GM19395 (cell line): ENCODE results near the gene EXOC4.
"Not testable (repeated sequence)": the region's sequence is repeated elsewhere in the genome, so short reads cannot be mapped to it uniquely, and the experiment has no call there.

Experiments used
- ATAC-seq: cut with Tn5 transposase; IDR thresholded peaks from one replicate; pipeline ENCODE4 v1.9.1; 2021; ENCODE audit warnings: mild to moderate bottlenecking, moderate library complexity; ENCODE audit not compliant: unreplicated experiment

EXOC4 gene

DNA sequence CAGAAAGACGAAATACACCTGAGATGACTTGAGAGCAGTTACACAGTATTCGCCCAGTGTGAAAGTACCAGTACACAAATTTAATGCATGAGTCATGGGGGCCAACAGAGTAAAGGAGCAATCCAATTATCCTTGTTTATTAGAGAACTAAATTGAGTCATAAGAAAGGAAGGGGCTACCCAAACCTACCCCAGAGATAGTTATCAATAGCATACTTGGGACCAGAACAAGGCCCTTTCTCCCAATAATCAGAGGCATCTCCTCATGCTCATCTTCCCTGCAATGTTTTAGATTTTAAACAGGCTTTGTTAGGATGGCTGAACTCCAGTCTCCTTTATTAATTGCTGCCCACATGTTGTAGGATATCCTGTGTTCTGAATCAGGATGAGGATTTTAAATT lies 634.6 kb downstream of the EXOC4 start:
- ATAC-seq = no peak

DNA sequence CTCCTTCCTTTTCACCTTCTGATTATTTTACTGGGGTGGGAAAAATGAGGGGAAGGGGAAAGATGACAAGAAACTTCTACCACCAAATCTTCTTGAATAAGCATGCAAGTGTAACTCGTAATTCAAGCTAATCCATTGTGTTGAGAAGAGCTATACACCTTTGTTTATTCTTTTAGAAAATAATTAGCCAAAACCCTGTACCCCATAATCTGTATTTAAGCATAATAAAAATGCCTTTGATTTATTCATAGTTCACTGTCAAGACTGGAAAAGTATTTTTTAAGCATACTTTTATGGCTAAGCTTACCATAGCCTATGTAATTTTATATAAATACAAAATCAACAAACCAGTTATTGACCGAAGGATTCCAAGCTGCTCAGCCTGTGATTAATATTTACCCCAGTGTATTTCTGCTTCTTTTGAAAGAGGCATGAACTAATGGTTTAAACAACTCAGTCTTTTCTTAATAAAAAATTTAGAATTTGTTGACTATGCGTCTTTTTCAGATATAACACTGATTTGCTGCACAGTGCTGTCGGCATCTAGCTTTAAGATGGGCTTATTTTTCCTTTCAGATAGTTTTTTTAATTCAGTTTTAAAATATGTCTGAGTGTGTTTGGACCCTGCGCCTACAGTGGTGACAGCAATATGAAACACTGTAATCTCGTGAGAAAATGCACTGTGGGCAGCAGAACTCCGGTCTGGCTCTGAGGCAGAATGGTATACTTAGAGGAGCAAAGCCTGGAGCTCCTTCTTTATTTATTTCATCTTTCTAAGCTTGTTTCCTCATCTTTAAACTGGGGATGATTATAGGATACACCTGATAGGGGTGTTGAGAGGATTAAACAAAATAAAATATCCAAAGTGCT lies 635.4 kb downstream of the EXOC4 start:
- no peak for ATAC-seq

DNA sequence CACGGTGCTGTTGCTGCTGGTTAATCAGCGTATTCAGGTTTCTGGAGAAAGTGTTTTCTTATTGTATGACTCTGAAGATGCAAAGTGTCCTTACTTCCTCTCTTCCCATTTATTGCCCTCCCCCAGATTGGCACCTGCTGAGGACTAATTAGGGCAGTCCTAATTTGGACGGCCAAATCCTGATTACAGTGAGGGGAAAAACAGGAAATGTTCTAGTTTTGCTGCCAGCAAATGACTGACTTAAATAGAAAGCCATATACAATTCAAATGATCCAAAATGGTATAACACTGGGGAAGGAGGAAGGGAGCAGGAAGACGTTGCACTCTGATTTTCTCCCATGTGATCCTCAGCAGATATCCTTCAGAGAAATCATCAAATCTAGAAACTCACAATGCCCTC lies 651.9 kb downstream of the EXOC4 start:
- ATAC-seq = no peak

DNA sequence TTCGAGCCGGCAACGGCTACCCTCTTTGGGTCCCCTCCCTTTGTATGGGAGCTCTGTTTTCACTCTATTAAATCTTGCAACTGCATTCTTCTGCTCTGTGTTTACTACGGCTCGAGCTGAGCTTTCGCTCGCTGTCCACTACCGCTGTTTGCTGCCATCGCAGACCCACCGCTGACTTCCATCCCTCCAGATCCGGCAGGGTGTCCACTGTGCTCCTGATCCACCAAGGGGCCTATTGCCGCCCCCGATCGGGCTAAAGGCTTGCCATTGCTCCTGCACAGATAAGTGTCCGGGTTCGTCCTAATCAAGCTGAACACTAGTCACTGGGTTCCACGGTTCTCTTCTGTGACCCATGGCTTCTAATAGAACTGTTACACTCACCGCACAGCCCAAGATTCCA lies 653.7 kb downstream of the EXOC4 start:
- ATAC-seq = not testable (repeated sequence)

- no peak for ATAC-seq
Measured at GRCh38 chr7:133910761-133911160, 657.9 kb downstream of the EXOC4 start.

DNA sequence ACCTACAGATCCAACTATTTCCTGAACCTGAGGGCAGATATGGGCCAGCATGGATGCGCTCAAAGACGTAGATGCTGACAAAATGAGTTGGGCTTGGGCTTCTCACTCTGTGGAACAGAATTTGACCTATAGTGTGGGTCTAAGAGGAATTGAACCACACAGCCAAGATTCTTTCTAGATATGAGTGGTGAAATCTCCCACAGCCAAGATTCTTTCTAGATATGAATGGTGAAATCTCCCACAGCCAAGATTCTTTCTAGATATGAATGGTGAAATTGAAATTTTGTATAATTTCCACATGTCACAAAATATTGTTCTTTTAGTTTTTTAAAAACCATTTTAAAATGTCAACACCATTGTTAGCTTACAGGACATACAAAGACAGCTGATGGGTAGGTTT lies 658.8 kb downstream of the EXOC4 start:
- ATAC-seq = no peak

DNA sequence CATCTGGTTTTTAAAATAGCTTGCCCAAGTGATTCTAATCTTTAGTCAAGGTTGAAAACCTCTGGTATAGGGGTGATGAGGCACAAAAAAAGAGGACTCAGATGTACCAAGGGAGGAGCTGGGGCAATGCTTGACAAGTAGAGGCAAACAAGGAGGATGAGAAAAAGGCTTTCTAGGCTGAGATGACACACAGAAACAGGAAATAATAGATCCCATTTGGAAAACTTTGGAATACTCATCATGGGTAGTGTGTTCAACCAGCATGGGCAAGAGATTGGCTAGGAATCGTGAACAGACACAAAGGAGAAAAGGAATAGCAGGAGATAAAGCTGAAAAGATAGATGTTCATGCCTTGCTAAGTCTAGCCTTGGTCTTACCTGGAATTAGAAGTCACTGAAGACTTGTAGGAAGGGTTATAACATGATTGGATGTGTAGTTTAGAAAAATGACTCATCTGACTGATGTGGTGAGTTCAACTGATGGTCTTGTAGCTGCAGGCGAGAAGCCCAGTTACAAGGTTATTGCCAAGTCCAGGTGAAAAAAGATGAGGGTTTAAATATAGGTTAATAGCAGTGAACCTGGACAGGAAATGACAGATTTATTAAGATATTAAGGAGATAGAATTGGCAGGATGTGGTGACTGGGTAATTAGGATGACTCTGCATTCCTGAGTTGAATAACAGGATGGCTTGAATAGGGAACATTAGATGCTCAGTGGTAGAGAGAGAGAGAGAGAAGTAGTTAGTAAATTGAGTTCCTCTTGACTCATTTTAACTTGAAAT lies 660.2 kb downstream of the EXOC4 start:
- ATAC-seq = no peak

DNA sequence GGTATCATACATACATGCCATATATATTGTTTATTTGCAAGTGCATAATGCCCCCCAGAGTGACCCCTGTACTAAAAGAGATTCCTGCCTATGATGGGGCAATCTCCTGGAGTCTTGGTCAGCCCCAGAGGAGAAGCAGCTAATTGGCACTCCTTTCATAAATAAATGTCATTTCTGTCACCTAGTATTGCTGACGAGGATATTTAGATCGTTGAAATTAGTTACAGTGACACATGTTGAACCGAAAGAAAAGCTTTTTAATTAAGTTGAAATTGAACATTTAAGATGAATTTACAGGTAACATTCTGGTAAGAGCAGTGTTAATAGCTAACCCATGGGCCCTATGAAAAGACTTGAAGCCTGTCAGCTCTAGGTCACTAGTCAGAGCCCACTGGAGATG lies 663.7 kb downstream of the EXOC4 start:
- no peak for ATAC-seq

- no peak for ATAC-seq
Measured at GRCh38 chr7:133919810-133920209, 666.9 kb downstream of the EXOC4 start.

DNA sequence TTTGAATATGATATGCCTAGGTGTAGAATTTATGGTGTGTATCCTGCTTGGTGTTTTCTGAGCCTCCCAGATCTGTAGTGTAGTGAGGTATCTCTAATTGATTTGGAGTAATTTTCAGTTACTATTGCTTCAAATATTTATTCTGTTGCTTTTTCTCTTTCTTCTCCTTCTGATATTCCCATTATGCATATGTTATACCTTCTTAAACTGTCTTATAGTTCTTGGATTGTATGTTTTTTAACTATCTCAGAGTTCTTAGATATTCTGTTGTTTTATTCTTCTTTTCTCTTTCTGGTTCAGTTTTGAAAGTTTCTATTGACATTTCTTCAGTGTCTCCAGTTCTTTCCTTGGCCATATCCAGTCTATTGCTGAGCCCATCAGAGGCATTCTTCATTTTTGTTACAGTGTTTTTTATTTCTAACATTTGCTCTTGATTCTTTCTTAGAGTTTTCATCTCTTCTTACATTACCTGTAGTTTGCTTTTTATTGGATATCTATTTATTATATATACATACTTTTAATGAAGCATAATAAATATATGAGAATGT lies 668.8 kb downstream of the EXOC4 start:
- ATAC-seq = no peak

- ATAC-seq = no peak
Measured at GRCh38 chr7:133923974-133924373, 671.1 kb downstream of the EXOC4 start.

DNA sequence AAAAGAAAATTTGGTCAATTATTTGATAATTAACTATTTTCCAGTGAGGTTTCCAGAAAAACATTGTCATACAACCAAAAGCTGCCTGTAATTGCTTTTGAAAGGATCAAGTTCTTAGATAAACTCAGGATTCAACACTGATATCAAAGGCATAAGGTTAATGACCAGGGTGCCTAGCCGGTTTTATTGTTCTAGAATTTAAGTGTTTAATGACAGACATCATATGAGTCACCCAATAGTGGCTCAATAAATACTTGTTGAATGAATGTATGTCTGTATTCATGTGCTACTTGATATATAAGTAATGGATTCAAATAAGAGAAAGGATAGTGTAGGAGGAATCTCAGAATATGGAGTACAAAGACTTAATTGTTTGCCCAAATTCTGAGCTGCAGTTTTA lies 678.2 kb downstream of the EXOC4 start:
- ATAC-seq = no peak

DNA sequence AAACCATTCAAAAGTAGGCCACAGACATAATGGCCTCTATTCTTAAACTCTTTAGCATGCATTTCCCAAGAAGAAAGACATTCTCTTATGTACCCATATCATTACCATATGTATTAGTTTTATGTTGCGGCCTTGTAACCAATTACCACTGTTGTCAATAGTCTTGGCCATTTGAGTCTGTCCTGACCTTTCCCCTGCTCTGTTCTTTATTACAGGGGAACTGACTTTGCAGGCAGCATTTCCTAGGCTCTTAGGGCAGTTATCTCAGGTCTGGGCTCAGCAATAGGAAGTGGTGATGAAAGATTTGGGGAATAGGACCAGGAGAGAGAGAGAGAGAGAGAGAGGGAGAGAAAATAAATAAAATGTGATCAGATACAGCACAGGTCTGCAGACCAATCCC lies 679.7 kb downstream of the EXOC4 start:
- ATAC-seq = no peak

GRCh38 chr7:133934262-133934976 lies 681.5 kb downstream of the EXOC4 start:
- no peak for ATAC-seq

DNA sequence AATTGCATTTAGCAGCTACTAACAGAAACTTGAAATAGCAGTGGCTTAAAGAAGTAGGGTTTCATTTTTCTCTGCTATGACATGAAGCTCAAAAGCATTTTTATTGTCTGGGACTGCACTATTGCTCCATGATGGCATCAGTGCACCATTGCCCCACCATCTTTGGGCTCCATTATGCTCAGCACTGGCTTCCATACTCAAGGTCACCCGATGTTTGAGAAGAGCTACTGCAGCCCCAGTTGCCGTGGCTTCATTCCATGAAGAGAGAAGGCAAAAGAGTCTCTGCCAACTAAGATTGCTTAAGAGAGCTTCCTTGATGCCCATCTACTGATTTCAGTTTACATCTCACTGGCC lies 682.1 kb downstream of the EXOC4 start:
- ATAC-seq = no peak

DNA sequence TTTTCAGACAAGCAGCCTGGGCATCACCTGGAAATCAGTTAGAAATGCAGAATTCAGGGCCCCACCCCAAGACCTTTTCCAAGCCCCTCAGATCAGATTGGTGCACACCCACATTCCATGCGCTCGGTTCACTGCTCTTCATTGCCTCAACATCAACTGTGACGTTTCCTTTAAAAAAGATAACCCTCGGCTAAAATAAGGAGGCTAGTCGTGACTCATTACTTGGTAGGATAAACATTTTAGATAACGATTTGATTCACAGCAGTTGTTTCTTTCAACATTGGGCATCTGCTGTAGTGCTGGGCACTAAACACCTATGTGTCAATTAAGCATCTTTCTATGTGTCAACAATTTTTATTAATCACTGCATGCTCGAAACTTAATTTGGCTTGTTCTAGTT lies 683.2 kb downstream of the EXOC4 start:
- ATAC-seq = no peak

DNA sequence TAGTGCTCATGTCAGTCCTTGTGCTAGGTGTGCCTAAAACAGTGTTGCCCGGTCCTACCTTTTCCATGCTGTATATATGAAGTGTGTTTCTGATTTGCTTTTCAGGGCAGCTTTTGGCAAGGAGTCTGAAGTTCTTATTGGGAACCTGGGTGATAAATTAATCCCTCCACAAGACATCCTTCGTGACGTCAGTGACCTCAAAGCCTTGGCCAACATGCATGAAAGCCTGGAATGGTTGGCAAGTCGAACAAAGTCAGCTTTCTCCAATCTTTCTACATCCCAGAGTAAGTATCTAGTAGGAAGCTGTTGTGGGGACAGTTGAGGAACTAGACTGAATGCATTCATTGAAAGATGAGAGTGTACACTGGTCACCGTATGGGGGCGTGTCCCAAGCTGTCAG lies 684.9 kb downstream of the EXOC4 start:
- ATAC-seq = no peak

DNA sequence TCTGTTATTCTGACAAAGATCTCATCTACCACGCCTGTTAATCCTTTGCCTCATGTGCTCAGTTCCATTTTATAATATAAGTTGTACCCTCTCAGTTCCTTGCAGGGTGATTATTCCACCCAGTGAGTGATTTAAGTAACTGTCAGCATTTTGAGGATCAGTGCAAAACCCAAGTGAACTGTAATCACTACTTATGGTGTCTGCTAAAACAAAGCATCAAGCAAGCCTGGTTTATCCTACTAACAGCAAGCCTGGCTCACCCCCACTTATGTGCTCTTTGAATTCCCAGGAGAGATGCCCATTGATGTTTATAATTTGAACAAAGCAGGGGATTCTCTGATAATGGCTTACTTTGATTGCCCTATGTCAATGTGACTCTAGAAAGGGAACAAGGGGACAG lies 687.5 kb downstream of the EXOC4 start:
- ATAC-seq = no peak

GRCh38 chr7:133941496-133941895 lies 688.6 kb downstream of the EXOC4 start:
- ATAC-seq = no peak

DNA sequence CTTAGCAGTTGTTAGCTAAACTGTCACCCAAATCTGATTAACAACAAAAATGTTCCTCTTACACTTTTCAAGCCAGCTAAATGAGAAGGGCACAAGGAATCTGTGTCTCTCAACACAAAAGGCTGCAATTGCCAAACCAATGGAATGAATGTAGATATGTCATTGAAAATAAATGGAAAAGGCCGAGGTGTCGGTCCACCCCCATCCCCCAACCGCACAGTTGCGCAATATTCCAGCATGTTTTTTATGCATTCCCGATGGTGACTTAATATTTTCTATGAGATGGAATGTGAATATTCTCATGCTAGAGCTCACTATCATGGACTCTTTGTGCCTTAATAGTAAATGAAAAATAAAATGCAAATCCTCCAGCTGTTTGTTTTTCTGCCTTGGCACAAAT lies 692.6 kb downstream of the EXOC4 start:
- no peak for ATAC-seq

DNA sequence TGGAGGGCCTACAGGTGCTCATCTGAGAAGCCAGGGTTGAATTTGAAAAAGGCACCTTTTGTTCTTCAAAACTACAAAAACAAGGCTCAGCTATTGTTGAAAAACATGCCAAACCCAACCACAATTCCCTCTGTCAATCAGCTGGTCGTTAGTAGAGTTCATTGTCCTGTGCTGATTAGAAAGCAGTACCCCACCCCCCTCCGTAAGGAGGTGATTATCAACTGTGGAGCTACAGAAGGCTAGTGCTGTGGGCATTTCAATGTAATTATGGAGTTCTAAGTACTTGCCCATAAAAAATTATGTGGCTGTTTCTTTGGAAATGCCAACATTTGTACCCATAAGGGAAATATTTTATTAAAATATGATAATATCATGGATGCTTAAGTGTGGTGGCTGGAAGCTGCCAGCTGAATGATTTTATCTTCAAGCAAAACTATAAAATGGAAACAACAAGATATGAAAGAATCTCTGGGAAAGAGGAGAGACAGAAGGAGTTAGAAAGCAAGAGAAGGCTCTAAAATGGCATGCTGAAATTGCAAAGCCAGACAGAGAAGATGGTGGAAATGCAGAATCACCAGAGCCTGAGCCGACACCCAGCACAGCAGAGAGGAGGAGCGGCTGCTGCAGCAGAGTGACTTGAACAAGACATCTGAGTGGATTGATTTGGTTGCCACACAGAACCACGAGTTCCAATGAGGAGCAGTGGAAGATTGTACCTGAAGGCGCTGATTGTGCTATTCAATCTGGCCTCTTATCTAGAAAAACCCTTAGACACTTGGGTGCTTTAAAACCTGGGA lies 694.8 kb downstream of the EXOC4 start:
- ATAC-seq = no peak
